GM19463 (cell line): Measurements from ENCODE around the gene CERS6.

Experiments
- ATAC-seq: cut with Tn5 transposase; IDR thresholded peaks from one replicate; pipeline ENCODE4 v1.9.1; 2021; ENCODE audit warnings: mild to moderate bottlenecking, moderate library complexity; ENCODE audit not compliant: unreplicated experiment

The CERS6 gene

GRCh38 chr2:168692132-168692744 is 236.2 kb downstream of the CERS6 start:
- ATAC-seq: no peak

- no peak for ATAC-seq
Measured at GRCh38 chr2:168694173-168694572, 238.1 kb downstream of the CERS6 start.

GRCh38 chr2:168694866-168695265 is 238.8 kb downstream of the CERS6 start:
- no peak for ATAC-seq

- no peak for ATAC-seq
Measured at GRCh38 chr2:168697668-168698121, 241.6 kb downstream of the CERS6 start.

- no peak for ATAC-seq
Measured at GRCh38 chr2:168698969-168699368, 242.9 kb downstream of the CERS6 start.

GRCh38 chr2:168699844-168700417 is 243.9 kb downstream of the CERS6 start:
- ATAC-seq: no peak

- no peak for ATAC-seq
Measured at GRCh38 chr2:168700615-168701245, 244.7 kb downstream of the CERS6 start.

- no peak for ATAC-seq
Measured at GRCh38 chr2:168702579-168702978, 246.5 kb downstream of the CERS6 start.

- no peak for ATAC-seq
Measured at GRCh38 chr2:168703926-168704325, 247.9 kb downstream of the CERS6 start.

- no peak for ATAC-seq
Measured at GRCh38 chr2:168705534-168706470, 249.7 kb downstream of the CERS6 start.

GRCh38 chr2:168706806-168707205 is 250.7 kb downstream of the CERS6 start:
- no peak for ATAC-seq

- no peak for ATAC-seq
Measured at GRCh38 chr2:168708080-168708479, 252.0 kb downstream of the CERS6 start.

GRCh38 chr2:168710754-168711467 is 254.8 kb downstream of the CERS6 start:
- no peak for ATAC-seq

- peak; percentile 97 for ATAC-seq
Measured at GRCh38 chr2:168712053-168712452, 256.0 kb downstream of the CERS6 start.

- no peak for ATAC-seq
Measured at GRCh38 chr2:168713325-168713724, 257.3 kb downstream of the CERS6 start.

GRCh38 chr2:168715849-168716248 is 259.8 kb downstream of the CERS6 start:
- no peak for ATAC-seq

GRCh38 chr2:168716839-168717238 is 260.8 kb downstream of the CERS6 start:
- no peak for ATAC-seq

GRCh38 chr2:168717790-168718502 is 261.9 kb downstream of the CERS6 start:
- no peak for ATAC-seq

- ATAC-seq: no peak
Measured at GRCh38 chr2:168718622-168719021, 262.6 kb downstream of the CERS6 start.

GRCh38 chr2:168719446-168719845 is 263.4 kb downstream of the CERS6 start:
- no peak for ATAC-seq
